Heart left ventricle (tissue), 13 donors: ENCODE measurements around the gene ARHGEF28.

Experiments
- CTCF ChIP-seq, 12 donors: fragments of 200-600 bp; sonication (generic) in 4 of 12; IDR thresholded peaks; one replicate each; pipeline versions ENCODE4 v1.5.0 to v1.8.0; 2018 to 2022; ENCODE audit warnings: antibody characterized with exemption in 12 of 12, mild to moderate bottlenecking in 5 of 12
- POLR2A ChIP-seq, 2 donors: fragments of 450-650 bp; IDR thresholded peaks; one replicate each; pipeline ENCODE4 v1.6.1; 2017; ENCODE audit warnings: antibody characterized with exemption in 2 of 2, mild to moderate bottlenecking in 2 of 2, moderate library complexity in 2 of 2
- donor health status: ischemic (EF 13 %, LVEDD 7.1; RV severe dilation, severe dysfunction).
- donor health status: DM: no; HTN: yes; CAD: no.
- donor health status: DM: no; HTN: no; CAD: no.
- donor health status: ischemic (EF 25% LVEDD 6.9; RV normal size, moderate dysfunction).
- donor health status: ischemic (EF 25% LVEDD 5.7; RV mildly dilated, moderate dysfunction).
- donor health status: ischemic (EF 35%, LVEDD 5.7; RV mildly dilated, moderate dysfunction).
- donor health status: nonischemic (EF 11% LVEDD 7.7; RV severe dilation, severe dysfunction).
- donor health status: DM: yes; HTN: yes; CAD: no.
- donor health status: PGD.
- donor health status: ischemic (EF 29% LVEDD 5.4; RV normal size, mild dysfunction).
- donor health status: nonischemic (EF 23%, LVEDD 6.1; RV moderate dilation, normal function).

- no peak for TF ChIP-seq POLR2A (IDR thresholded peaks at IDR 0.05)
- TF ChIP-seq CTCF (IDR thresholded peaks at IDR 0.05): no peak
Observed at GRCh38 chr5:73620334-73620687, 5.7 kb upstream of the ARHGEF28 start.
